Effector memory CD4-positive, alpha-beta T cell (primary cell): Measurements from ENCODE around the gene RALBP1.

Experiments
- DNase-seq, 3 donors: peaks; one replicate each; pipeline ENCODE4 v3.0.0-alpha.2; 2020
- H3K27ac ChIP-seq: 2 replicates; pipeline ENCODE4 v1.7.0; 2013; ENCODE audit warnings: mild to moderate bottlenecking, low read length, moderate library complexity; ENCODE audit not compliant: insufficient read depth, poor library complexity, severe bottlenecking
- H3K27me3 ChIP-seq: replicated peaks from 2 replicates; pipeline ENCODE4 v1.7.0; 2013; ENCODE audit warnings: mild to moderate bottlenecking, low read length; ENCODE audit not compliant: insufficient read depth, control insufficient read depth, poor library complexity, severe bottlenecking
- H3K36me3 ChIP-seq: 2 replicates; pipeline ENCODE4 v1.7.0; 2013; ENCODE audit warnings: mild to moderate bottlenecking, low read length, moderate library complexity; ENCODE audit not compliant: control insufficient read depth, insufficient read depth
- H3K4me1 ChIP-seq: 2 replicates; pipeline ENCODE4 v1.7.0; 2013; ENCODE audit warnings: low read length, mild to moderate bottlenecking; ENCODE audit not compliant: control insufficient read depth, insufficient read depth, poor library complexity, severe bottlenecking
- H3K4me3 ChIP-seq: 2 replicates; pipeline ENCODE4 v1.7.0; 2013; ENCODE audit warnings: low read length, low read depth, mild to moderate bottlenecking; ENCODE audit not compliant: insufficient read depth, poor library complexity, severe bottlenecking
- H3K9me3 ChIP-seq: 2 replicates; pipeline ENCODE4 v1.7.0; 2013; ENCODE audit warnings: mild to moderate bottlenecking, low read length, moderate library complexity; ENCODE audit not compliant: control insufficient read depth

Gene RALBP1

GRCh38 chr18:9453283-9453682 lies 22.0 kb upstream of the RALBP1 start:
- Histone ChIP-seq H3K36me3 (no peaks in the 10 kb centered on the region), H3K27me3 (no peaks in the 10 kb centered on the region), H3K4me1 (no peaks in the 10 kb centered on the region), H3K9me3 (peaks cover 9% of the 10 kb centered on the region), H3K4me3 (no peak overlapping the region), H3K27ac (no peak overlapping the region)
- DNase-seq: no peak

- H3K27ac ChIP-seq: no peak overlapping the region
- peaks cover 9% of the 10 kb centered on the region for H3K9me3 ChIP-seq
- no peaks in the 10 kb centered on the region for H3K27me3 ChIP-seq
- no peaks in the 10 kb centered on the region for H3K4me1 ChIP-seq
- no peak for DNase-seq
- no peaks in the 10 kb centered on the region for H3K36me3 ChIP-seq
- no peak overlapping the region for H3K4me3 ChIP-seq
These were observed 21.1 kb upstream of the RALBP1 start for GRCh38 chr18:9454061-9454703.

GRCh38 chr18:9455718-9456511 lies 19.4 kb upstream of the RALBP1 start:
- DNase-seq: no peak
- H3K36me3 ChIP-seq: no peaks in the 10 kb centered on the region
- H3K4me1 ChIP-seq: no peaks in the 10 kb centered on the region
- peaks cover 9% of the 10 kb centered on the region for H3K9me3 ChIP-seq
- H3K4me3 ChIP-seq: no peak overlapping the region
- no peaks in the 10 kb centered on the region for H3K27me3 ChIP-seq
- H3K27ac ChIP-seq: no peak overlapping the region

GRCh38 chr18:9466127-9466526 lies 9.2 kb upstream of the RALBP1 start:
- Histone ChIP-seq H3K27ac (no peak overlapping the region), H3K27me3 (no peaks in the 10 kb centered on the region), H3K4me1 (no peaks in the 10 kb centered on the region), H3K36me3 (no peaks in the 10 kb centered on the region), H3K4me3 (no peak overlapping the region), H3K9me3 (no peaks in the 10 kb centered on the region)
- DNase-seq: no peak

- Histone ChIP-seq H3K4me3 (no peak overlapping the region), H3K4me1 (no peaks in the 10 kb centered on the region), H3K36me3 (no peaks in the 10 kb centered on the region), H3K27ac (no peak overlapping the region), H3K9me3 (no peaks in the 10 kb centered on the region), H3K27me3 (no peaks in the 10 kb centered on the region)
- DNase-seq: no peak
These were observed 8.5 kb upstream of the RALBP1 start for GRCh38 chr18:9466846-9467245.

- Histone ChIP-seq H3K27me3 (no peaks in the 10 kb centered on the region), H3K4me3 (no peak overlapping the region), H3K4me1 (no peaks in the 10 kb centered on the region), H3K36me3 (no peaks in the 10 kb centered on the region), H3K9me3 (no peaks in the 10 kb centered on the region), H3K27ac (no peak overlapping the region)
- no peak for DNase-seq
These were observed 6.3 kb upstream of the RALBP1 start for GRCh38 chr18:9468998-9469397.

GRCh38 chr18:9469685-9470084 lies 5.6 kb upstream of the RALBP1 start:
- Histone ChIP-seq H3K36me3 (no peaks in the 10 kb centered on the region), H3K27me3 (no peaks in the 10 kb centered on the region), H3K9me3 (no peaks in the 10 kb centered on the region), H3K4me1 (no peaks in the 10 kb centered on the region), H3K4me3 (no peak overlapping the region), H3K27ac (no peak overlapping the region)
- no peak for DNase-seq

GRCh38 chr18:9474108-9474982 lies 968 bp upstream of the RALBP1 start:
- peaks cover 4% of the 10 kb centered on the region for H3K4me1 ChIP-seq
- no peaks in the 10 kb centered on the region for H3K9me3 ChIP-seq
- no peak for DNase-seq
- H3K27me3 ChIP-seq: no peaks in the 10 kb centered on the region
- H3K4me3 ChIP-seq: peak overlapping the region; percentile 87
- H3K36me3 ChIP-seq: no peaks in the 10 kb centered on the region
- H3K27ac ChIP-seq: peak overlapping the region; percentile 72

- Histone ChIP-seq H3K27ac (peak overlapping the region; percentile 72), H3K4me3 (peak overlapping the region; percentile 87), H3K9me3 (no peaks in the 10 kb centered on the region), H3K36me3 (no peaks in the 10 kb centered on the region), H3K27me3 (no peaks in the 10 kb centered on the region), H3K4me1 (peaks cover 4% of the 10 kb centered on the region)
- DNase-seq: peak in 2 of 3 donors; percentile 36 to 51
These were observed 604 bp downstream of the RALBP1 start for GRCh38 chr18:9475643-9476591.
